SU-DHL-6 (cell line): ENCODE results near the gene IFIT1.

Experiments
- CTCF ChIP-seq: fragments of 200-600 bp; sonication (generic); IDR thresholded peaks from one replicate; pipeline ENCODE4 v1.5.1; 2017; ENCODE audit warnings: antibody characterized with exemption, mild to moderate bottlenecking, low read length, moderate library complexity; ENCODE audit not compliant: insufficient read depth, poor library complexity, severe bottlenecking
- EZH2phosphoT487 ChIP-seq: fragments of 200-600 bp; sonication (generic), shearing (Covaris generic); conservative IDR thresholded peaks from 2 replicates; pipeline ENCODE4 v1.6.1; 2018; ENCODE audit warnings: mild to moderate bottlenecking, antibody characterized with exemption, low read length, moderate library complexity, mixed read lengths

- no peak for TF ChIP-seq CTCF
- no peak for TF ChIP-seq EZH2phosphoT487
Measured at GRCh38 chr10:89450901-89451300, 58.5 kb downstream of the IFIT1 start.
